Omental fat pad (tissue), 4 donors: ENCODE results near the gene GRK1. TPM values are rescaled to one million over a fixed set of nuclear protein-coding genes. Genes with fewer than 3 reads are reported as not detected.

Source experiments
- ATAC-seq: fragments of 150-250 bp; one replicate; pipeline ENCODE4 v1.9.1; 2016; ENCODE audit warnings: mild to moderate bottlenecking, moderate library complexity; ENCODE audit not compliant: low FRiP score
- DNase-seq: peaks from one replicate; pipeline ENCODE4 v3.0.0-alpha.2; 2019; ENCODE audit warnings: low spot score
- total RNA-seq, 4 donors: library from RNA; depleted of rRNA; stranded (reverse); fragments of >200 nt; gene quantifications; one replicate each; pipeline ENCODE4 v1.1.0, GENCODE V29; 2016
- TF ChIP-seq, protein P1 (sequence below), 3 donors: fragments of 450-650 bp; IDR thresholded peaks; one replicate each; pipeline ENCODE4 v1.5.1; 2016 to 2017; ENCODE audit warnings: antibody characterized with exemption in 3 of 3, mild to moderate bottlenecking in 3 of 3, moderate library complexity in 2 of 3

Gene GRK1
- total RNA-seq, 4 donors from 2014 or later = not detected

DNA sequence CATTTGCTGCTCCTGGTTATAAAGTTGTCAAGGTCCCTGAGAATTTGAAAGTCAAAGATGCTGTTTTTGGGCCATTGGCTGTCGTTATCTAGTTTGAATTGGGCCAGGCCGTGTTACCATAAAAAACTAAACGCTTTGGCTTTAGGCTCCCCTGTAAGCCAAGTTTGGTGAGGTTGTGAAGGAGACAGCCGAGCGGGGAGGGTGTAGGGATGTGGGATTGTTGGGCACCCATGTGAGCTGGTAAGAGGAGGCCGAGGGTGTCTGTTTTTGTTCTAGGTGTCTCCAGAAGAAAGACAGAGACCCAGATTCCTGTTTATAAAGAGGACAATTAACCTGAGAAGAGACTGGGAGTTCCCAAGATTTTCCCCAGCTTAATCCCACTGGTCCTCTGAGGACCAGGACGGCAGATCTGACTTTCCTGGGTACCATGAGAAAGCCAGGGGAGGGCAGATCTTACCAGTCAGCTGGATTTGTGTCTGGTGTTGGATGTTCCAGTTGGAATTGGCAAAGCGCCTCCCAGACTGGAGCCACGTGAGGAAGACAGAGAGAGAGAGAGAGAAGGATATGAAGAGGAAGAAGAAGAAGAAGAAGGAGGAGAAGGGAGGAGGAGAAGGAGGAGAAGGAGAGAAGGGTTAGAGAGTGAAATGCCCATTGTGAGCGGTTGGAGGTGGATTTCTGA is 117.1 kb downstream of the GRK1 start:
- TF ChIP-seq, protein P1, sequence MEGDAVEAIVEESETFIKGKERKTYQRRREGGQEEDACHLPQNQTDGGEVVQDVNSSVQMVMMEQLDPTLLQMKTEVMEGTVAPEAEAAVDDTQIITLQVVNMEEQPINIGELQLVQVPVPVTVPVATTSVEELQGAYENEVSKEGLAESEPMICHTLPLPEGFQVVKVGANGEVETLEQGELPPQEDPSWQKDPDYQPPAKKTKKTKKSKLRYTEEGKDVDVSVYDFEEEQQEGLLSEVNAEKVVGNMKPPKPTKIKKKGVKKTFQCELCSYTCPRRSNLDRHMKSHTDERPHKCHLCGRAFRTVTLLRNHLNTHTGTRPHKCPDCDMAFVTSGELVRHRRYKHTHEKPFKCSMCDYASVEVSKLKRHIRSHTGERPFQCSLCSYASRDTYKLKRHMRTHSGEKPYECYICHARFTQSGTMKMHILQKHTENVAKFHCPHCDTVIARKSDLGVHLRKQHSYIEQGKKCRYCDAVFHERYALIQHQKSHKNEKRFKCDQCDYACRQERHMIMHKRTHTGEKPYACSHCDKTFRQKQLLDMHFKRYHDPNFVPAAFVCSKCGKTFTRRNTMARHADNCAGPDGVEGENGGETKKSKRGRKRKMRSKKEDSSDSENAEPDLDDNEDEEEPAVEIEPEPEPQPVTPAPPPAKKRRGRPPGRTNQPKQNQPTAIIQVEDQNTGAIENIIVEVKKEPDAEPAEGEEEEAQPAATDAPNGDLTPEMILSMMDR (IDR thresholded peaks at IDR 0.05) = no peak
- no peak for DNase-seq

DNA sequence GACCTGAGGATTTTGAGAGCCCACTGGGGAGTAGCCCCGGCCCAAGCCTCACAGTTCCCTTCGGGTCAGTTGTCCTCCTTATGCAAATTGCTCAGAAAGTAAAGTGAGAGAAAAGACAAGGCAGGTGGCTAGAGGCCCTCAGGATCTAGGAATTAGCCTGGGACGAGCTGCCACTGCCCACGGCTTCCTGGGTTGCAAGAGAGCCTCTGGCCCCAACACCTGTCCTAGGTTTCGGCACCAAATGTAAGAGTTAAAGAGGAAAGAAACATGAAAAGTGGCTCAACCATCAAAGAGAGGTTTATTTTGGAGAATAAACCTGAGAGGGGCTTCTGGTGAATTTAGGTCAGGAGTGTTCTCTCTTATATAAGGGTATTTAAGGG is 117.6 kb downstream of the GRK1 start:
- no peak for DNase-seq
- TF ChIP-seq, protein P1 (IDR thresholded peaks at IDR 0.05) = no peak
- no peak for ATAC-seq

More for the DNA sequence above, 117.1 kb downstream of the GRK1 start:
- ATAC-seq = no peak

- peak; percentile 22 for DNase-seq
- no peak for ATAC-seq
- TF ChIP-seq, protein P1 (IDR thresholded peaks at IDR 0.05) = no peak
Observed at GRCh38 chr13:113785051-113786010, 118.3 kb downstream of the GRK1 start.

DNA sequence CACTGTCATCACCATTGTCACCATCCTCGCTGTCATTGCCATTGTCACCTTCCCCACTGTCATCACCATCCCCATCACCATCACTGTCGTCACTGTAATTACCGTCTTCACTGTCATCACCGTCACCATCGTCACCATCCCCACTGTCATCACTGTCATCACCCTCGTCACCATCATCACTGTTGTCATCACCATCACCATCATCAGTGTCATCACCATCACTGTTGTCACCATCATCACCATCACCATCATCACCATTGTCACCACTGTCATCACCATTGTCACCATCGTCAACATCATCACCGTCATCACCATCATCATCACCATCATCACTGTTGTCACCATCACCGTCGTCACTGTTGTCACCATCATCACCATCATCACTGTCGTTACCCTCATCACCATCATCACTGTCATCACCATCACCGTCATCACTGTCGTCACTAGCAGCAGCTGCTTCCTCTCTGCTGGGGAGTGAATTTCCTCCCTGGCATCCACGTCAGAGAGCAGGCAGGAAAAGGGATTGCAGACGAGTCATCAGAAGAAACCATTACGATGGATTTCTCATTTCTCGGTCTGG is 119.3 kb downstream of the GRK1 start:
- TF ChIP-seq, protein P1 (IDR thresholded peaks at IDR 0.05) = no peak
- DNase-seq = peak; percentile 17
- no peak for ATAC-seq

Other genes with a start within 250 kb of the GRK1 start
- 1 to 10 TPM in 3 of 4 donors, under 1 TPM in 1; 0.72 to 2.7 (median 1.7) TPM for gene ADPRHL1, start 213.7 kb upstream of the GRK1 start, total RNA-seq
- gene DCUN1D2, start 176.5 kb upstream of the GRK1 start, total RNA-seq = 10 to 100 TPM; 10.9 to 28.4 (median 14.5) TPM
- gene TFDP1, start 82.5 kb upstream of the GRK1 start, total RNA-seq = 10 to 100 TPM; 32.6 to 59.6 (median 44.4) TPM
- not detected for gene ATP4B, start 9.0 kb upstream of the GRK1 start, total RNA-seq
- 10 to 100 TPM in 2 of 4 donors, 1 to 10 TPM in 2; 2.7 to 19.1 (median 11.7) TPM for gene TMEM255B, start 92.0 kb downstream of the GRK1 start, total RNA-seq
- gene GAS6, start 196.9 kb downstream of the GRK1 start, total RNA-seq = 100 to 1,000 TPM; 129 to 207 (median 164) TPM